Gastroesophageal sphincter (tissue), 3 donors: ENCODE results near the gene IRF1.

Source experiments
- CTCF ChIP-seq, 4 experiments: fragments of 200-600 bp in 2 of 4; fragments of 450-650 bp in 2 of 4; sonication (generic) in 1 of 4; IDR thresholded peaks; one replicate each; pipeline ENCODE4 v1.5.1; 2017 to 2019; ENCODE audit warnings: antibody characterized with exemption in 4 of 4, mild to moderate bottlenecking in 2 of 4, moderate library complexity in 2 of 4
- EP300 ChIP-seq: sonication (generic); formaldehyde crosslinking; IDR thresholded peaks from one replicate; pipeline ENCODE4 v1.6.1; 2017; ENCODE audit warnings: antibody characterized with exemption, mild to moderate bottlenecking
- POLR2A ChIP-seq, 2 donors: fragments of 450-650 bp; IDR thresholded peaks; one replicate each; pipeline ENCODE4 v1.6.1; 2017; ENCODE audit warnings: antibody characterized with exemption in 2 of 2, mild to moderate bottlenecking in 2 of 2, moderate library complexity in 1 of 2
- POLR2AphosphoS5 ChIP-seq: sonication (generic); formaldehyde crosslinking; IDR thresholded peaks from one replicate; pipeline ENCODE4 v1.6.1; 2017; ENCODE audit warnings: antibody characterized with exemption

DNA sequence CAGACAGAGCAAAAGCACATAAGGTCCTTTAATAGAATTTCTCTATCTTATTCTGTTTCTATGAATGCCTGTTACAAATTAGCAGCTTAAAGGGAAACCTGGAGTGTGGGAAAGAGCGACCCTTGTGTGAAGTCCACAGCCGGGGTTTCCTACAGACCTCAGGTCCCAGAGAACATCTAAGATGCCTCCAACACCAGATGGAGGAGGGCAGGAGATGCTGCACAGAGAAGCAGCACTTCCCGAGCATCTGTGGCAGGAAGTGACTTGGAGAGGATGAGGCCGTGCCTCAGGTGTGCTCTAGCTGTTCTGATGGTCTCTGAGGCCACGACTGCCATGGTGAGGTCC, 26.8 kb downstream of the IRF1 start:
- TF ChIP-seq POLR2AphosphoS5: no peak
- no peak for TF ChIP-seq CTCF (IDR thresholded peaks at IDR 0.05)
- TF ChIP-seq POLR2A (IDR thresholded peaks at IDR 0.05): no peak
- TF ChIP-seq EP300: no peak
